ENCODE measurements around the gene NPLOC4. TPM values are rescaled to one million over a fixed set of nuclear protein-coding genes. Genes with fewer than 3 reads are reported as not detected.

NPLOC4 gene
- total and polyA plus RNA-seq, 4 donors: 23.5 to 67.4 (median 50.6) TPM

- 54% methylated on average over 42 of the region's 42 CpGs for WGBS
Measured at GRCh38 chr17:81527591-81528383, 109.1 kb downstream of the NPLOC4 start, which contains the start of gene FSCN2. TSS of gene FSCN2 (plus strand) at chr17:81528377. CDS start at chr17:81528532, 155 bp downstream.

More at GRCh38 chr17:81527591-81528383, 109.1 kb downstream of the NPLOC4 start, which contains the start of gene FSCN2:
- Histone ChIP-seq H3K27ac (ENCODE audit: low read depth in 1 of 2, low read length in 2 of 2) (no peak within 1 kb of the TSS), H3K27me3 (ENCODE audit: control insufficient read depth in 4 of 4, insufficient read depth in 4 of 4, low read length in 3 of 4) (no peaks in the 10 kb centered on the region), H3K9me3 (ENCODE audit: control insufficient read depth in 4 of 4, low read length in 3 of 4) (no peaks in the 10 kb centered on the region), H3K36me3 (ENCODE audit: control insufficient read depth in 4 of 4, insufficient read depth in 3 of 4, low read depth in 1 of 4, low read length in 3 of 4) (no peaks in the 10 kb centered on the region), H3K9ac (ENCODE audit: low read depth in 1 of 2, low read length in 2 of 2) (no peak within 1 kb of the TSS), H3K4me3 (ENCODE audit: low read depth in 1 of 3, low read length in 3 of 3) (no peak within 1 kb of the TSS), H3K4me1 (ENCODE audit: control insufficient read depth in 4 of 4, insufficient read depth in 4 of 4, low read length in 3 of 4) (no peaks in the 10 kb centered on the region)
- no peak for DNase-seq (ENCODE audit: low spot score)
- TF ChIP-seq TAF1 (conservative IDR thresholded peaks at IDR 0.05) (no peak), SP1 (IDR thresholded peaks at IDR 0.05) (no peak), NR2F2 (IDR thresholded peaks at IDR 0.05) (no peak), ZBTB33 (IDR thresholded peaks at IDR 0.05) (no peak), FOXA2 (IDR thresholded peaks at IDR 0.05) (no peak), JUND (IDR thresholded peaks at IDR 0.05) (no peak), RAD21 (IDR thresholded peaks at IDR 0.05) (no peak), ATF3 (IDR thresholded peaks at IDR 0.05) (no peak), HNF4A (conservative IDR thresholded peaks at IDR 0.05) (no peak), RXRA (IDR thresholded peaks at IDR 0.05) (no peak), FOXA1 (IDR thresholded peaks at IDR 0.05) (no peak), GABPA (IDR thresholded peaks at IDR 0.05 in 1 of 2, conservative IDR thresholded peaks at IDR 0.05 in 1 of 2) (no peak), REST (IDR thresholded peaks at IDR 0.05) (no peak), MAX (IDR thresholded peaks at IDR 0.05) (no peak), HNF4G (IDR thresholded peaks at IDR 0.05) (no peak)
